Parathyroid adenoma (tissue), 2 donors: ENCODE measurements around the gene CD300H.

Experiments used
- H2AFZ ChIP-seq: fragments of 300-600 bp; sonication (generic); one replicate; pipeline ENCODE4 v1.7.0; 2017; ENCODE audit warnings: antibody characterized with exemption, mild to moderate bottlenecking
- H3K27ac ChIP-seq: fragments of 300-600 bp; sonication (generic); one replicate; pipeline ENCODE4 v1.7.0; 2017
- H3K27me3 ChIP-seq: fragments of 300-600 bp; sonication (generic); one replicate; pipeline ENCODE4 v1.7.0; 2017; ENCODE audit warnings: low read length; ENCODE audit not compliant: control insufficient read depth, insufficient read depth
- H3K36me3 ChIP-seq: fragments of 300-600 bp; sonication (generic); one replicate; pipeline ENCODE4 v1.7.0; 2017; ENCODE audit warnings: low read length; ENCODE audit not compliant: control insufficient read depth, insufficient read depth
- H3K4me1 ChIP-seq: fragments of 300-600 bp; sonication (generic); one replicate; pipeline ENCODE4 v1.7.0; 2017; ENCODE audit warnings: control low read depth
- H3K4me2 ChIP-seq: fragments of 300-600 bp; sonication (generic); one replicate; pipeline ENCODE4 v1.7.0; 2017; ENCODE audit warnings: low read length
- H3K4me3 ChIP-seq: fragments of 300-600 bp; sonication (generic); one replicate; pipeline ENCODE4 v1.7.0; 2017; ENCODE audit warnings: low read depth, low read length
- H3K79me2 ChIP-seq: fragments of 300-600 bp; sonication (generic); one replicate; pipeline ENCODE4 v1.7.0; 2017; ENCODE audit warnings: control low read depth
- H3K9ac ChIP-seq: fragments of 300-600 bp; sonication (generic); one replicate; pipeline ENCODE4 v1.7.0; 2017; ENCODE audit warnings: mild to moderate bottlenecking
- H3K9me3 ChIP-seq: fragments of 300-600 bp; sonication (generic); one replicate; pipeline ENCODE4 v1.7.0; 2017; ENCODE audit warnings: low read length; ENCODE audit not compliant: control insufficient read depth
- CTCF ChIP-seq: fragments of 300-600 bp; sonication (generic); IDR thresholded peaks from one replicate; pipeline ENCODE4 v1.7.0; 2017; ENCODE audit warnings: antibody characterized with exemption, mild to moderate bottlenecking
- donor health status: primary hyperparathyroidism.

CD300H gene

GRCh38 chr17:74573169-74573568 is 5.9 kb upstream of the CD300H start:
- no peaks in the 10 kb centered on the region for H3K79me2 ChIP-seq
- no peaks in the 10 kb centered on the region for H3K27me3 ChIP-seq
- no peak overlapping the region for H3K4me2 ChIP-seq
- no peak overlapping the region for H3K4me3 ChIP-seq
- no peak for TF ChIP-seq CTCF
- H3K4me1 ChIP-seq: no peaks in the 10 kb centered on the region
- no peak overlapping the region for H3K27ac ChIP-seq
- no peaks in the 10 kb centered on the region for H3K9me3 ChIP-seq
- H2AFZ ChIP-seq: no peak overlapping the region
- H3K9ac ChIP-seq: no peak overlapping the region
- H3K36me3 ChIP-seq: no peaks in the 10 kb centered on the region

DNA sequence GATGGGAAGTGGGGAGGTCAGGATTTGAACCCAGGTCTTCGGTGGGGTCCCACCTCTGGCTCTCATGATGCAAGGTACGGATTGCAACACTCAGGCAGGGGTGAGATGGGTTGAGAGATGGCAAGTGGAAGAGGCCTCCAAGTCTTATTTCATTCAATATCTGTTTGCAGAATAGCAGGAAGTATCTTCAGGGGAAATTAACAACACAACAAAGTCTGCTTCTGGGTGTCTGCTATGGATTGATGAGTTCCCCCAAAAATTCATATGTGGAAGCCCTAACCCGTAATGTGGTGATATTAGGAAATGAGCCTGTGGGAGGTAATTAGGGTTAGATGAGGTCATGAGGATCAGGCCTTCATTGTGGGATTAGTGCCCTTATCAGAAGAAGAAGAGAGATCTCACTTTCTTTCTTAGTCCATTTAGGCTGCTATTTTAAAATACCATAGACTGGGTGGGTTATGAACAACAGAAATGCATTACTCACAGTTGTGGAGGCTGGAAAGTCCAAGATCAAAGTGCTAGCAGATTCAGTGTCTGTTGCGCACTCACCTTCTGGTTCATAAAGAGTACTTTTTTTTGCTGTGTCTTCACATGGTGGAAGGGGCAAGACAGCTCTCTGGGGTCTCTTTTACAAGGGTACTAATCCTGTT is 4.4 kb upstream of the CD300H start:
- H3K36me3 ChIP-seq: no peaks in the 10 kb centered on the region
- no peak overlapping the region for H3K4me2 ChIP-seq
- no peaks in the 10 kb centered on the region for H3K79me2 ChIP-seq
- no peaks in the 10 kb centered on the region for H3K4me1 ChIP-seq
- no peak overlapping the region for H3K9ac ChIP-seq
- no peaks in the 10 kb centered on the region for H3K9me3 ChIP-seq
- no peak overlapping the region for H2AFZ ChIP-seq
- no peak overlapping the region for H3K4me3 ChIP-seq
- no peak for TF ChIP-seq CTCF
- H3K27me3 ChIP-seq: no peaks in the 10 kb centered on the region
- H3K27ac ChIP-seq: no peak overlapping the region

DNA sequence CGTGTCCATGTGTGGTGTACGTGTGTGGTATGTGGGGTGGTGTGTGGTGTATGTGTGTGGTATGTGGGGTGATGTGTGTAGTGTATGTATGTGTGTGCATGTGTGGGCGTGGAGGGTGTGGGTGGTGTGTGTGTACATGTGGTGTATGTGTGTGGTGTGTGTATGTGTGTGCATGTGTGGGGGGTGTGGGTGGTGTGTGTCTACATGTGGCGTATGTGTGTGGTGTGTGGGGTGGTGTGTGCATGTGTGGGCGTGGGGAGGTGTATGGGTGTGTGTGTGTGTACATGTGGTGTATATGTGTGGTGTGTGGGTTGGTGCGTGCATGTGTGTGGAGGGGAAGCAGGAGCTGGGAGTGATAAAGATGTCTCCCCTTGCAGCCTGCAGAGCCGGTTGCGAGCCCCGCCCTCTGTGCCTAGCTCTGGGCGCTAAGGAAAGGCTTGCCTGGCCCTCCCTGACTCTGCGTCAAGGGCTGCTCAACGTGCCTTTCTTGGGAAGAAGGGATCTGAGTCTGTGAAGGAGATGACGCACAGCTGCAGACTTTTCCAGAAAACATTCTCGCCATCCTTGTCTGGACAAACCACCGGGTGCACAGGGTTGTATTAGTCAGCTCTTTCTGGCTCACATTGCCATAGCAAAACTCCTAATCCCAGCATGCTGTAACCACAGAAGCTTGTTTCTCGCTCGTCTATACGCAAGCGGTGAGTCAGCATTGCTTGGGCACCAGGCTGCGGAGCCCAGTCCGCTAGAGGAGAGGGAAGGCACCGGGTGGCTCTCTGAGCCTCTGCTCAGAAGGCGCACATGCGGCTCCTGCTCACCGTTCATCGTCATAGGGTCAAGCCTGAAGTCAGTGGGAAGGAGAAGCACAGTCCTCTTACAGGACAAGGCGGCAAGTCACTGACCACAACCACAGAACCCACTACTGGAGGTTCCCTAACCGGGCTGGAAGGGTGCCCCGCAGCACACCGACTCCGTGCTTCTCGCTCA is 2.0 kb upstream of the CD300H start:
- no peaks in the 10 kb centered on the region for H3K36me3 ChIP-seq
- H3K9ac ChIP-seq: no peak overlapping the region
- no peak overlapping the region for H3K4me2 ChIP-seq
- H2AFZ ChIP-seq: no peak overlapping the region
- H3K4me1 ChIP-seq: no peaks in the 10 kb centered on the region
- no peaks in the 10 kb centered on the region for H3K9me3 ChIP-seq
- H3K27me3 ChIP-seq: no peaks in the 10 kb centered on the region
- H3K4me3 ChIP-seq: no peak overlapping the region
- no peaks in the 10 kb centered on the region for H3K79me2 ChIP-seq
- H3K27ac ChIP-seq: no peak overlapping the region
- TF ChIP-seq CTCF: no peak

- H3K27ac ChIP-seq: no peak overlapping the region
- H3K36me3 ChIP-seq: no peaks in the 10 kb centered on the region
- no peak overlapping the region for H3K4me3 ChIP-seq
These were observed 981 bp upstream of the CD300H start for GRCh38 chr17:74568106-74568873.

More at GRCh38 chr17:74568106-74568873, 981 bp upstream of the CD300H start:
- Histone ChIP-seq H3K4me1 (no peaks in the 10 kb centered on the region), H2AFZ (no peak overlapping the region), H3K4me2 (no peak overlapping the region), H3K27me3 (no peaks in the 10 kb centered on the region), H3K79me2 (no peaks in the 10 kb centered on the region), H3K9me3 (no peaks in the 10 kb centered on the region), H3K9ac (no peak overlapping the region)
- TF ChIP-seq CTCF: no peak
